ENCODE data around the gene MED19. TPM values are rescaled to one million over a fixed set of nuclear protein-coding genes. Genes with fewer than 3 reads are reported as not detected.

The MED19 gene
- 10.3 and 15.3 TPM in 2 replicates for total RNA-seq

GRCh38 chr11:57711414-57712255 is at the start of gene MED19:
TSS of gene MED19 (minus strand) at chr11:57712215. CDS start at chr11:57712179, 36 bp downstream.

GRCh38 chr11:57751676-57752253 is 39.8 kb upstream of the MED19 start, which contains the start of gene BTBD18:
TSS of gene BTBD18 (minus strand) at chr11:57751819. CDS start at chr11:57751188, 631 bp downstream.

GRCh38 chr11:57741132-57742086 is 29.4 kb upstream of the MED19 start, which contains the start of gene SELENOH:
TSS of gene SELENOH (plus strand) at chr11:57741491. CDS start at chr11:57741596, 105 bp downstream.

GRCh38 chr11:57712256-57713150 is 488 bp upstream of the MED19 start, which contains the start of gene TMX2:
TSS of gene TMX2 (plus strand) at chr11:57712593. CDS start at chr11:57712619, 26 bp downstream.

GRCh38 chr11:57667736-57668433 is 44.1 kb downstream of the MED19 start, which contains the start of gene ZDHHC5:
TSS of gene ZDHHC5 (plus strand) at chr11:57668114. CDS start at chr11:57673091, 4,977 bp downstream.

GRCh38 chr11:57657194-57658022 is 54.6 kb downstream of the MED19 start, which contains the start of gene CLP1:
TSS of gene CLP1 (plus strand) at chr11:57657762. CDS start at chr11:57659477, 1,715 bp downstream.

Small RNA genes within 50 kb of the gene (small RNA-seq; reads per million reads assigned to genes)
- not detected for gene TMX2-CTNND1 (ENCODE audit: low replicate concordance)

Other genes starting within 250 kb of the MED19 start
- 13.2 and 34.4 TPM in 2 replicates for gene SLC43A1, start 196.5 kb downstream of the MED19 start, total RNA-seq
- gene TIMM10, start 181.5 kb downstream of the MED19 start, total RNA-seq, result 22.1 and 27.9 TPM in 2 replicates
- not detected in 2 replicates for gene SMTNL1, start 174.6 kb downstream of the MED19 start, total RNA-seq
- gene UBE2L6, start 144.5 kb downstream of the MED19 start, total RNA-seq, result 39.4 and 57.1 TPM in 2 replicates
- gene SERPING1, start 114.5 kb downstream of the MED19 start, total RNA-seq, result 1.6 and 16.4 TPM in 2 replicates
- gene YPEL4, start 62.3 kb downstream of the MED19 start, total RNA-seq, result 0.14 TPM in 1 of 2 replicates, not detected in the other
- gene CLP1, start 54.5 kb downstream of the MED19 start, total RNA-seq, result 16.0 and 25.8 TPM in 2 replicates
- 56.7 and 77.9 TPM in 2 replicates for gene ZDHHC5, start 44.1 kb downstream of the MED19 start, total RNA-seq
- 88.0 and 89.0 TPM in 2 replicates for gene TMX2, start 378 bp upstream of the MED19 start, total RNA-seq
- gene SELENOH, start 29.3 kb upstream of the MED19 start, total RNA-seq, result 56.7 and 79.7 TPM in 2 replicates
- gene BTBD18, start 39.6 kb upstream of the MED19 start, total RNA-seq, result not detected in 2 replicates
- 108 and 195 TPM in 2 replicates for gene CTNND1, start 49.6 kb upstream of the MED19 start, total RNA-seq